MM.1S (cell line): ENCODE data around the gene CD300LF.
A peak's percentile ranks its signal among the peaks of the same experiment; 100 is the strongest.

Experiments
- DNase-seq: peaks from one replicate; pipeline ENCODE4 v3.0.0-alpha.2; 2015
- H2AFZ ChIP-seq: fragments of 300-600 bp; sonication (generic); 2 replicates; pipeline ENCODE4 v1.6.0; 2016; ENCODE audit warnings: antibody characterized with exemption, low read length
- H3F3A ChIP-seq: fragments of 300-600 bp; sonication (generic); 2 replicates; pipeline ENCODE4 v1.6.1; 2016; ENCODE audit warnings: mild to moderate bottlenecking, antibody characterized with exemption, low read length, moderate library complexity, mixed read lengths; ENCODE audit not compliant: insufficient read depth
- H3K27ac ChIP-seq: fragments of 300-600 bp; sonication (generic); 2 replicates; pipeline ENCODE4 v1.5.1; 2016; ENCODE audit warnings: mild to moderate bottlenecking, low read length
- H3K27me3 ChIP-seq: fragments of 300-600 bp; sonication (generic); replicated peaks from 2 replicates; pipeline ENCODE4 v1.6.0; 2016; ENCODE audit warnings: low read length; ENCODE audit not compliant: insufficient read depth
- H3K36me3 ChIP-seq: fragments of 300-600 bp; sonication (generic); replicated peaks from 2 replicates; pipeline ENCODE4 v1.6.1; 2016; ENCODE audit warnings: mild to moderate bottlenecking, low read length, mixed read lengths; ENCODE audit not compliant: insufficient read depth
- H3K4me1 ChIP-seq: fragments of 300-600 bp; sonication (generic); 2 replicates; pipeline ENCODE4 v1.6.1; 2016; ENCODE audit warnings: low read length, mixed read lengths
- H3K4me2 ChIP-seq: fragments of 300-600 bp; sonication (generic); 2 replicates; pipeline ENCODE4 v1.6.0; 2016; ENCODE audit warnings: low read depth, low read length
- H3K4me3 ChIP-seq: fragments of 300-600 bp; sonication (generic); 2 replicates; pipeline ENCODE4 v1.5.1; 2016; ENCODE audit warnings: low read length, mixed read lengths
- H3K79me2 ChIP-seq: fragments of 300-600 bp; sonication (generic); 2 replicates; pipeline ENCODE4 v1.6.1; 2016; ENCODE audit warnings: mixed run types, low read length, mixed read lengths
- H3K9ac ChIP-seq: fragments of 300-600 bp; sonication (generic); 2 replicates; pipeline ENCODE4 v1.6.1; 2016; ENCODE audit warnings: low read length, mixed read lengths
- H3K9me2 ChIP-seq: fragments of 300-600 bp; sonication (generic); replicated peaks from 2 replicates; pipeline ENCODE4 v1.6.1; 2016; ENCODE audit warnings: mild to moderate bottlenecking, low read length, mixed read lengths; ENCODE audit not compliant: insufficient read depth
- H3K9me3 ChIP-seq: fragments of 300-600 bp; sonication (generic); replicated peaks from 2 replicates; pipeline ENCODE4 v1.6.1; 2016; ENCODE audit warnings: mild to moderate bottlenecking, low read length, mixed read lengths; ENCODE audit not compliant: insufficient read depth
- H4K20me1 ChIP-seq: fragments of 300-600 bp; sonication (generic); 2 replicates; pipeline ENCODE4 v1.6.1; 2016; ENCODE audit warnings: mild to moderate bottlenecking, low read length, moderate library complexity, mixed read lengths; ENCODE audit not compliant: insufficient read depth
- EZH2 ChIP-seq: fragments of 300-600 bp; sonication (generic); optimal IDR thresholded peaks from 2 replicates; pipeline ENCODE3; 2017; ENCODE audit warnings: low read depth, mild to moderate bottlenecking, antibody characterized with exemption, low read length, mixed read lengths
- EZH2phosphoT487 ChIP-seq: fragments of 300-600 bp; sonication (generic); IDR thresholded peaks from 2 replicates; pipeline ENCODE4 v1.6.1; 2018; ENCODE audit warnings: antibody characterized with exemption, low read length
- TF ChIP-seq, protein P1 (sequence below): fragments of 300-600 bp; sonication (generic); IDR thresholded peaks from 2 replicates; pipeline ENCODE4 v1.5.1; 2016; ENCODE audit warnings: antibody characterized with exemption, low read length, mixed read lengths

The CD300LF gene

GRCh38 chr17:74748279-74748528, 35.5 kb upstream of the CD300LF start:
- Histone ChIP-seq H3K27ac (no peak overlapping the region), H3K9ac (peak overlapping the region; percentile 32; the same call in 1 of the 2 replicates), H3K4me2 (peak overlapping the region; percentile 61; the same call in 1 of the 2 replicates), H3K27me3 (no peaks in the 10 kb centered on the region), H3K79me2 (peaks cover 77% of the 10 kb centered on the region), H3F3A (peaks cover 45% of the 10 kb centered on the region), H4K20me1 (peaks cover 13% of the 10 kb centered on the region), H3K4me1 (peaks cover 33% of the 10 kb centered on the region), H3K36me3 (no peaks in the 10 kb centered on the region), H3K4me3 (peak overlapping the region; percentile 51), H2AFZ (no peak overlapping the region), H3K9me3 (no peaks in the 10 kb centered on the region), H3K9me2 (no peaks in the 10 kb centered on the region)
- TF ChIP-seq, protein P1, sequence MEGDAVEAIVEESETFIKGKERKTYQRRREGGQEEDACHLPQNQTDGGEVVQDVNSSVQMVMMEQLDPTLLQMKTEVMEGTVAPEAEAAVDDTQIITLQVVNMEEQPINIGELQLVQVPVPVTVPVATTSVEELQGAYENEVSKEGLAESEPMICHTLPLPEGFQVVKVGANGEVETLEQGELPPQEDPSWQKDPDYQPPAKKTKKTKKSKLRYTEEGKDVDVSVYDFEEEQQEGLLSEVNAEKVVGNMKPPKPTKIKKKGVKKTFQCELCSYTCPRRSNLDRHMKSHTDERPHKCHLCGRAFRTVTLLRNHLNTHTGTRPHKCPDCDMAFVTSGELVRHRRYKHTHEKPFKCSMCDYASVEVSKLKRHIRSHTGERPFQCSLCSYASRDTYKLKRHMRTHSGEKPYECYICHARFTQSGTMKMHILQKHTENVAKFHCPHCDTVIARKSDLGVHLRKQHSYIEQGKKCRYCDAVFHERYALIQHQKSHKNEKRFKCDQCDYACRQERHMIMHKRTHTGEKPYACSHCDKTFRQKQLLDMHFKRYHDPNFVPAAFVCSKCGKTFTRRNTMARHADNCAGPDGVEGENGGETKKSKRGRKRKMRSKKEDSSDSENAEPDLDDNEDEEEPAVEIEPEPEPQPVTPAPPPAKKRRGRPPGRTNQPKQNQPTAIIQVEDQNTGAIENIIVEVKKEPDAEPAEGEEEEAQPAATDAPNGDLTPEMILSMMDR, result no peak
- TF ChIP-seq EZH2phosphoT487, result no peak
- TF ChIP-seq EZH2, result no peak
- DNase-seq, result no peak

- H3K79me2 ChIP-seq, result peaks cover 68% of the 10 kb centered on the region
- H3K4me2 ChIP-seq, result no peak overlapping the region
- no peak overlapping the region for H3K9ac ChIP-seq
- peaks cover 30% of the 10 kb centered on the region for H3K4me1 ChIP-seq
- H3K27ac ChIP-seq, result no peak overlapping the region
- no peak overlapping the region for H2AFZ ChIP-seq
- peaks cover 13% of the 10 kb centered on the region for H4K20me1 ChIP-seq
- peaks cover 43% of the 10 kb centered on the region for H3F3A ChIP-seq
- no peaks in the 10 kb centered on the region for H3K27me3 ChIP-seq
- H3K9me3 ChIP-seq, result no peaks in the 10 kb centered on the region
- no peak overlapping the region for H3K4me3 ChIP-seq
- H3K9me2 ChIP-seq, result no peaks in the 10 kb centered on the region
- H3K36me3 ChIP-seq, result no peaks in the 10 kb centered on the region
- TF ChIP-seq, protein P1, result no peak
- no peak for TF ChIP-seq EZH2
- TF ChIP-seq EZH2phosphoT487, result no peak
- no peak for DNase-seq
Measured at GRCh38 chr17:74746922-74747321, 34.2 kb upstream of the CD300LF start.

DNA sequence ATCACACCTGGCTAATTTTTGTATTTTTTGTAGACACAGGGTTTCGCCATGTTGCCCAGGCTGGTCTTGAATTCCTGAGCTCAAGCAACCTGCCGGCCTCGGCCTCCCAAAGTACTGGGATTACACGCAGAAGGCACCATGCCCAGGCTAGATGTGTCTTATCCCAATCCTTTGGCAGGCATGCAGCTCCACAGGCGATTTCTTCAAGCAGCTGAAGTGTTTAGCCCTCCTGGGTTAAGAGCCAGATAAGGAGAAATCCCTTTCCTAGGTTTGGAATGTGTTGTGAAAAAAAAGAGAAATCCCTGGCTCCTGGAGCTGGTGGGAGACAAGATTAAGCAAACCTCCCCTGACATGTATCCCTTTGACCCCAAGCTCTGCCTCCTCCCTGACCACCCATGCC, 33.7 kb upstream of the CD300LF start:
- Histone ChIP-seq H3K27me3 (no peaks in the 10 kb centered on the region), H3K9ac (no peak overlapping the region), H4K20me1 (peaks cover 13% of the 10 kb centered on the region), H3K27ac (no peak overlapping the region), H3K4me3 (no peak overlapping the region), H3K9me3 (no peaks in the 10 kb centered on the region), H3F3A (peaks cover 43% of the 10 kb centered on the region), H3K36me3 (no peaks in the 10 kb centered on the region), H3K4me1 (peaks cover 34% of the 10 kb centered on the region), H3K79me2 (peaks cover 62% of the 10 kb centered on the region), H3K9me2 (no peaks in the 10 kb centered on the region), H2AFZ (no peak overlapping the region), H3K4me2 (no peak overlapping the region)
- TF ChIP-seq EZH2phosphoT487 (no peak), EZH2 (no peak)
- TF ChIP-seq, protein P1, result no peak
- no peak for DNase-seq
